H9 (cell line): ENCODE data around the gene TMED3. TPM values are rescaled to one million over a fixed set of nuclear protein-coding genes. Genes with fewer than 3 reads are reported as not detected.

ENCODE experiments used
- DNase-seq: peaks from one replicate; pipeline ENCODE4 v3.0.0-alpha.2; 2017
- H2AFZ ChIP-seq: one replicate; pipeline ENCODE4 v1.6.1; 2013; ENCODE audit warnings: mild to moderate bottlenecking, low read length, control low read depth, moderate library complexity
- H2AK5ac ChIP-seq: 2 replicates; pipeline ENCODE4 v1.6.1; 2013; ENCODE audit warnings: low read length, control low read depth, mixed read lengths; ENCODE audit not compliant: insufficient read length
- H2BK120ac ChIP-seq: one replicate; pipeline ENCODE4 v1.6.1; 2013; ENCODE audit warnings: low read depth, mild to moderate bottlenecking, low read length, control low read depth, inconsistent platforms; ENCODE audit not compliant: poor library complexity, severe bottlenecking
- H2BK12ac ChIP-seq: 2 replicates; pipeline ENCODE4 v1.6.1; 2013; ENCODE audit warnings: low read length, control low read depth, mixed read lengths, low read depth; ENCODE audit not compliant: insufficient read length
- H2BK15ac ChIP-seq: 2 replicates; pipeline ENCODE4 v1.6.1; 2013; ENCODE audit warnings: low read depth, low read length, control low read depth
- H2BK20ac ChIP-seq: one replicate; pipeline ENCODE4 v1.6.1; 2013; ENCODE audit warnings: low read depth, mild to moderate bottlenecking, low read length, control low read depth, inconsistent platforms; ENCODE audit not compliant: poor library complexity, severe bottlenecking
- H2BK5ac ChIP-seq: 2 replicates; pipeline ENCODE4 v1.6.1; 2013; ENCODE audit warnings: low read length, control low read depth, mixed read lengths; ENCODE audit not compliant: insufficient read length
- H3K14ac ChIP-seq: 2 replicates; pipeline ENCODE4 v1.6.1; 2013; ENCODE audit warnings: low read length, control low read depth; ENCODE audit not compliant: insufficient read depth
- H3K18ac ChIP-seq: 2 replicates; pipeline ENCODE4 v1.6.1; 2013; ENCODE audit warnings: low read depth, mild to moderate bottlenecking, mixed read lengths, low read length, control low read depth; ENCODE audit not compliant: insufficient read length
- H3K23ac ChIP-seq: 2 replicates; pipeline ENCODE4 v1.6.1; 2013; ENCODE audit warnings: low read length, control low read depth, mixed read lengths, low read depth; ENCODE audit not compliant: insufficient read length
- H3K23me2 ChIP-seq: 2 replicates; pipeline ENCODE4 v1.6.1; 2013; ENCODE audit warnings: low read depth, mild to moderate bottlenecking, mixed read lengths, low read length, control low read depth; ENCODE audit not compliant: insufficient read length, poor library complexity, severe bottlenecking
- H3K27ac ChIP-seq: 2 replicates; pipeline ENCODE4 v1.5.1; 2013; ENCODE audit warnings: low read length, control low read depth, mixed read lengths, low read depth; ENCODE audit not compliant: insufficient read length
- H3K27me3 ChIP-seq: 2 replicates; pipeline ENCODE4 v1.6.1; 2013; ENCODE audit warnings: low read length, control low read depth, inconsistent platforms; ENCODE audit not compliant: insufficient read depth
- H3K4ac ChIP-seq: 2 replicates; pipeline ENCODE4 v1.6.1; 2013; ENCODE audit warnings: low read depth, mild to moderate bottlenecking, control low read depth, inconsistent platforms, low read length, moderate library complexity
- H3K4me1 ChIP-seq: 2 replicates; pipeline ENCODE4 v1.6.1; 2013; ENCODE audit warnings: low read length, control low read depth, inconsistent platforms; ENCODE audit not compliant: insufficient read depth
- H3K4me2 ChIP-seq: 2 replicates; pipeline ENCODE4 v1.6.1; 2013; ENCODE audit warnings: low read length, control low read depth, mixed read lengths; ENCODE audit not compliant: insufficient read length, insufficient read depth
- H3K56ac ChIP-seq: 2 replicates; pipeline ENCODE4 v1.6.1; 2013; ENCODE audit warnings: low read depth, mild to moderate bottlenecking, mixed read lengths, low read length, control low read depth; ENCODE audit not compliant: insufficient read length
- H3K79me1 ChIP-seq: 2 replicates; pipeline ENCODE4 v1.6.1; 2013; ENCODE audit warnings: low read depth, mild to moderate bottlenecking, moderate library complexity, low read length, control low read depth, inconsistent platforms; ENCODE audit not compliant: insufficient read depth, poor library complexity, severe bottlenecking
- H3K79me2 ChIP-seq: 2 replicates; pipeline ENCODE4 v1.6.1; 2013; ENCODE audit warnings: low read length, control low read depth, inconsistent platforms; ENCODE audit not compliant: insufficient read depth
- H3K9ac ChIP-seq: 2 replicates; pipeline ENCODE4 v1.6.1; 2013; ENCODE audit warnings: low read length, control low read depth, mixed read lengths; ENCODE audit not compliant: insufficient read length; ENCODE audit errors: extremely low read depth
- H3K9me3 ChIP-seq: one replicate; pipeline ENCODE4 v1.6.1; 2013; ENCODE audit warnings: low read depth, low read length, inconsistent platforms; ENCODE audit not compliant: control insufficient read depth
- H3T11ph ChIP-seq: one replicate; pipeline ENCODE4 v1.6.1; 2013; ENCODE audit warnings: mild to moderate bottlenecking, low read length, control low read depth, inconsistent platforms
- H4K20me1 ChIP-seq: one replicate; pipeline ENCODE4 v1.6.1; 2013; ENCODE audit not compliant: control insufficient read depth, insufficient read length, insufficient read depth
- H4K5ac ChIP-seq: 2 replicates; pipeline ENCODE4 v1.6.1; 2013; ENCODE audit warnings: low read depth, mild to moderate bottlenecking, mixed read lengths, low read length, control low read depth; ENCODE audit not compliant: insufficient read length
- H4K8ac ChIP-seq: replicated peaks from 2 replicates; pipeline ENCODE4 v1.6.1; 2013; ENCODE audit warnings: low read length, control low read depth, mixed read lengths, low read depth; ENCODE audit not compliant: insufficient read length
- H4K91ac ChIP-seq: 2 replicates; pipeline ENCODE4 v1.6.1; 2013; ENCODE audit warnings: low read depth, mild to moderate bottlenecking, moderate library complexity, mixed read lengths, low read length, control low read depth; ENCODE audit not compliant: insufficient read length
- H3K27ac Mint-ChIP-seq, 3 experiments: 2 replicates in 2 of 3; 3 replicates in 1 of 3; pipeline ENCODE4 v1.8.0; 2020 to 2021; ENCODE audit warnings: mixed read lengths in 3 of 3, mild to moderate bottlenecking in 1 of 3, moderate library complexity in 1 of 3
- H3K27me3 Mint-ChIP-seq: 2 replicates; pipeline ENCODE4 v1.8.0; 2021; ENCODE audit warnings: low read depth, mild to moderate bottlenecking, moderate library complexity, mixed read lengths
- H3K36me3 Mint-ChIP-seq, 3 experiments: 2 replicates in 2 of 3; 3 replicates in 1 of 3; pipeline ENCODE4 v1.8.0; 2020 to 2021; ENCODE audit warnings: low read depth in 3 of 3, mixed read lengths in 3 of 3; ENCODE audit not compliant: insufficient read depth in 1 of 3
- H3K4me1 Mint-ChIP-seq, 2 experiments: 2 replicates each; pipeline ENCODE4 v1.8.0; 2020; ENCODE audit warnings: mixed read lengths in 2 of 2
- H3K4me3 Mint-ChIP-seq, 2 experiments: 2 replicates in 1 of 2; 3 replicates in 1 of 2; pipeline ENCODE4 v1.8.0; 2020 to 2021; ENCODE audit warnings: mild to moderate bottlenecking in 2 of 2, mixed read lengths in 2 of 2, moderate library complexity in 1 of 2
- H3K9me3 Mint-ChIP-seq, 2 experiments: 2 replicates in 1 of 2; 3 replicates in 1 of 2; pipeline ENCODE4 v1.8.0; 2020; ENCODE audit warnings: mild to moderate bottlenecking in 2 of 2, mixed read lengths in 2 of 2, moderate library complexity in 1 of 2
- CTCF ChIP-seq: fragments of 200-600 bp; sonication (generic); conservative IDR thresholded peaks from 3 replicates; pipeline ENCODE4 v1.8.0; 2021; ENCODE audit warnings: antibody characterized with exemption, mild to moderate bottlenecking
- WGBS: extraction: QIAGEN DNeasy Blood & Tissue Kit; methylation state at CpG from one replicate; pipeline ENCODE4 v1.1.7; 2013; ENCODE audit warnings: missing lambda C conversion rate, low lambda C conversion rate, mixed read lengths; ENCODE audit not compliant: insufficient read length; ENCODE audit errors: extremely low coverage; 5-methylcytosine and 5-hydroxymethylcytosine counted together
- total RNA-seq: library from RNA; stranded (reverse); gene quantifications from 2 replicates; pipeline ENCODE4 v1.2.1, GENCODE V29; 2021

The TMED3 gene
- total RNA-seq, 1 experiment from 2014 or later = 46.4 TPM

GRCh38 chr15:79299126-79299840 is 11.6 kb upstream of the TMED3 start:
- Histone ChIP-seq H3K27ac (no peak overlapping the region), H3K18ac (no peak overlapping the region), H3K9ac (no peak overlapping the region), H3K27me3 (no peaks in the 10 kb centered on the region; the same call in 1 of the 2 replicates), H2AFZ (no peak overlapping the region), H4K20me1 (no peaks in the 10 kb centered on the region), H3K79me2 (no peaks in the 10 kb centered on the region), H3K14ac (no peak overlapping the region), H3T11ph (no peak overlapping the region), H2BK15ac (no peak overlapping the region), H3K23me2 (no peaks in the 10 kb centered on the region), H2BK20ac (no peak overlapping the region), H3K4me1 (no peaks in the 10 kb centered on the region), H4K91ac (no peak overlapping the region), H3K4me2 (no peak overlapping the region), H2AK5ac (no peak overlapping the region), H3K9me3 (no peaks in the 10 kb centered on the region), H3K79me1 (no peaks in the 10 kb centered on the region), H2BK12ac (no peak overlapping the region), H4K5ac (no peak overlapping the region), H4K8ac (no peak overlapping the region), H3K56ac (no peak overlapping the region), H3K23ac (no peak overlapping the region), H2BK5ac (no peak overlapping the region), H2BK120ac (no peak overlapping the region), H3K4ac (no peak overlapping the region)
- DNase-seq = no peak
- Mint-ChIP-seq H3K36me3 (no peaks in the 10 kb centered on the region), H3K27me3 (peaks cover 44% of the 10 kb centered on the region), H3K4me1 (no peaks in the 10 kb centered on the region), H3K27ac (no peak overlapping the region), H3K9me3 (no peaks in the 10 kb centered on the region), H3K4me3 (no peak overlapping the region)
- TF ChIP-seq CTCF = no peak
- WGBS = no CpG with 5 or more reads among the region's 7 CpGs
